Ovary (tissue), 3 donors: Measurements from ENCODE around the gene DLEU7.

ENCODE experiments used
- CTCF ChIP-seq, 3 donors: fragments of 450-650 bp in 2 of 3; fragments of 200-600 bp in 1 of 3; IDR thresholded peaks; one replicate each; pipeline versions ENCODE4 v1.5.1 to v1.8.0; 2016 to 2022; ENCODE audit warnings: antibody characterized with exemption in 3 of 3, mild to moderate bottlenecking in 1 of 3
- POLR2A ChIP-seq: fragments of 450-650 bp; IDR thresholded peaks from one replicate; pipeline ENCODE4 v1.6.1; 2017; ENCODE audit warnings: antibody characterized with exemption, mild to moderate bottlenecking, moderate library complexity
- donor health status: DM: no; HTN: no; CAD: no.

- TF ChIP-seq CTCF (IDR thresholded peaks at IDR 0.05): no peak
- no peak for TF ChIP-seq POLR2A
Observed at GRCh38 chr13:50829226-50829625, 14.3 kb downstream of the DLEU7 start.
